ENCODE results near the gene CYP4A22. TPM values are rescaled to one million over a fixed set of nuclear protein-coding genes. Genes with fewer than 3 reads are reported as not detected.

CYP4A22 gene
- total and polyA plus RNA-seq, 9 of the 15 experiments (the other 6 are each of a cell fraction or from before 2014, with no cell fraction given): 0.07 TPM; not detected in 8

DNA sequence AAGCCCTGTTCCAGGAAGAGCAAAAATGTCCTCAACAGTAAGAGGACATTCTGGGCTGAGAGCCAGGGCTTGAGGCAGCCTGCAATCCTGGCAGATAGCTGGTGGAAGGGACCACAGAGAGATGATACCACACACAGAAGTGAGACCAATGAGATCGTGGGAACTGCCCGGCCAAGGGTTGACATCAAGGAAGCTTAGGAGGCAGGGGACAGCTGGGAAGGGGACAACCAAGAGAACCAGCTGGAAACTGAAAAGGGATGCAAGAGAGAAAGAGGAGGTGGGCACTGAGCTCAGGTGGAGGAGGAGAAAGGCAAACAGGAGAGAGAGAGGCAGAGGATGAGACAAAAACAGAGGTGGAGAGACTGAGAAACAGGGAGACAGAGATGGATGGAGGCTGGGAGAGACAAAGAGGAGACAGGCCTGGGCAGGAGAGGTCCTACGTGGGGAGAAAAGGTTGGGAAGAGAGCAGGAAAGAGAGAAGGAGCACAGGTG is 43.4 kb downstream of the CYP4A22 start (continued):
- TF ChIP-seq ATF4 (CRISPR knock-in tag; IDR thresholded peaks at IDR 0.05) (no peak), ZZZ3 (IDR thresholded peaks at IDR 0.05) (no peak), TGIF2 (CRISPR knock-in tag; IDR thresholded peaks at IDR 0.05) (no peak), CREB5 (CRISPR knock-in tag; IDR thresholded peaks at IDR 0.05) (no peak), TAF9B (IDR thresholded peaks at IDR 0.05; ENCODE audit: partially characterized antibody) (no peak), RBM22 (IDR thresholded peaks at IDR 0.05; ENCODE audit: low read depth, low read length, poor library complexity, severe bottlenecking) (no peak), ZNF408 (CRISPR knock-in tag; IDR thresholded peaks at IDR 0.05; ENCODE audit: low read depth) (no peak), ELF4 (CRISPR knock-in tag; IDR thresholded peaks at IDR 0.05) (peak; percentile 96), GTF2E2 (tag; IDR thresholded peaks at IDR 0.05) (no peak), KDM2B (CRISPR knock-in tag; IDR thresholded peaks at IDR 0.05) (no peak), MTA1 (IDR thresholded peaks at IDR 0.05; ENCODE audit: borderline replicate concordance) (no peak), PYGO2 (tag; IDR thresholded peaks at IDR 0.05) (no peak), TEAD4 (IDR thresholded peaks at IDR 0.05; ENCODE audit: low read length) (no peak; the same call in 1 of the 2 replicates), TEAD4 (CRISPR knock-in tag; IDR thresholded peaks at IDR 0.05; ENCODE audit: borderline replicate concordance) (no peak), CSDE1 (IDR thresholded peaks at IDR 0.05) (no peak), HNRNPLL (IDR thresholded peaks at IDR 0.05; ENCODE audit: low read depth, low read length, poor library complexity, severe bottlenecking) (no peak), ZNF212 (CRISPR knock-in tag; IDR thresholded peaks at IDR 0.05) (no peak), MAX (CRISPR knock-in tag; IDR thresholded peaks at IDR 0.05) (no peak), DEAF1 (CRISPR knock-in tag; IDR thresholded peaks at IDR 0.05) (no peak), NR2C1 (IDR thresholded peaks at IDR 0.05) (no peak), NR2C1 (tag; IDR thresholded peaks at IDR 0.05) (no peak), CCAR2 (IDR thresholded peaks at IDR 0.05; ENCODE audit: low read depth, low read length) (no peak), HMG20B (CRISPR knock-in tag; IDR thresholded peaks at IDR 0.05) (no peak)
- TF ChIP-seq, protein P1, sequence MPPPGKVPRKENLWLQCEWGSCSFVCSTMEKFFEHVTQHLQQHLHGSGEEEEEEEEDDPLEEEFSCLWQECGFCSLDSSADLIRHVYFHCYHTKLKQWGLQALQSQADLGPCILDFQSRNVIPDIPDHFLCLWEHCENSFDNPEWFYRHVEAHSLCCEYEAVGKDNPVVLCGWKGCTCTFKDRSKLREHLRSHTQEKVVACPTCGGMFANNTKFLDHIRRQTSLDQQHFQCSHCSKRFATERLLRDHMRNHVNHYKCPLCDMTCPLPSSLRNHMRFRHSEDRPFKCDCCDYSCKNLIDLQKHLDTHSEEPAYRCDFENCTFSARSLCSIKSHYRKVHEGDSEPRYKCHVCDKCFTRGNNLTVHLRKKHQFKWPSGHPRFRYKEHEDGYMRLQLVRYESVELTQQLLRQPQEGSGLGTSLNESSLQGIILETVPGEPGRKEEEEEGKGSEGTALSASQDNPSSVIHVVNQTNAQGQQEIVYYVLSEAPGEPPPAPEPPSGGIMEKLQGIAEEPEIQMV (tag; conservative IDR thresholded peaks at IDR 0.05; ENCODE audit: low read depth): peak; percentile 59; the same call in 1 of the 2 replicates

Data from K562 (cell line).